H9 (cell line): ENCODE results near the gene SHC4. TPM values are rescaled to one million over a fixed set of nuclear protein-coding genes. Genes with fewer than 3 reads are reported as not detected.

ENCODE experiments used
- DNase-seq: peaks from one replicate; pipeline ENCODE4 v3.0.0-alpha.2; 2017
- H2AFZ ChIP-seq: one replicate; pipeline ENCODE4 v1.6.1; 2013; ENCODE audit warnings: mild to moderate bottlenecking, low read length, control low read depth, moderate library complexity
- H2AK5ac ChIP-seq: 2 replicates; pipeline ENCODE4 v1.6.1; 2013; ENCODE audit warnings: low read length, control low read depth, mixed read lengths; ENCODE audit not compliant: insufficient read length
- H2BK120ac ChIP-seq: one replicate; pipeline ENCODE4 v1.6.1; 2013; ENCODE audit warnings: low read depth, mild to moderate bottlenecking, low read length, control low read depth, inconsistent platforms; ENCODE audit not compliant: poor library complexity, severe bottlenecking
- H2BK12ac ChIP-seq: 2 replicates; pipeline ENCODE4 v1.6.1; 2013; ENCODE audit warnings: low read length, control low read depth, mixed read lengths, low read depth; ENCODE audit not compliant: insufficient read length
- H2BK15ac ChIP-seq: 2 replicates; pipeline ENCODE4 v1.6.1; 2013; ENCODE audit warnings: low read depth, low read length, control low read depth
- H2BK20ac ChIP-seq: one replicate; pipeline ENCODE4 v1.6.1; 2013; ENCODE audit warnings: low read depth, mild to moderate bottlenecking, low read length, control low read depth, inconsistent platforms; ENCODE audit not compliant: poor library complexity, severe bottlenecking
- H2BK5ac ChIP-seq: 2 replicates; pipeline ENCODE4 v1.6.1; 2013; ENCODE audit warnings: low read length, control low read depth, mixed read lengths; ENCODE audit not compliant: insufficient read length
- H3K14ac ChIP-seq: 2 replicates; pipeline ENCODE4 v1.6.1; 2013; ENCODE audit warnings: low read length, control low read depth; ENCODE audit not compliant: insufficient read depth
- H3K18ac ChIP-seq: 2 replicates; pipeline ENCODE4 v1.6.1; 2013; ENCODE audit warnings: low read depth, mild to moderate bottlenecking, mixed read lengths, low read length, control low read depth; ENCODE audit not compliant: insufficient read length
- H3K23ac ChIP-seq: 2 replicates; pipeline ENCODE4 v1.6.1; 2013; ENCODE audit warnings: low read length, control low read depth, mixed read lengths, low read depth; ENCODE audit not compliant: insufficient read length
- H3K23me2 ChIP-seq: 2 replicates; pipeline ENCODE4 v1.6.1; 2013; ENCODE audit warnings: low read depth, mild to moderate bottlenecking, mixed read lengths, low read length, control low read depth; ENCODE audit not compliant: insufficient read length, poor library complexity, severe bottlenecking
- H3K27ac ChIP-seq: 2 replicates; pipeline ENCODE4 v1.5.1; 2013; ENCODE audit warnings: low read length, control low read depth, mixed read lengths, low read depth; ENCODE audit not compliant: insufficient read length
- H3K27me3 ChIP-seq: 2 replicates; pipeline ENCODE4 v1.6.1; 2013; ENCODE audit warnings: low read length, control low read depth, inconsistent platforms; ENCODE audit not compliant: insufficient read depth
- H3K4ac ChIP-seq: 2 replicates; pipeline ENCODE4 v1.6.1; 2013; ENCODE audit warnings: low read depth, mild to moderate bottlenecking, control low read depth, inconsistent platforms, low read length, moderate library complexity
- H3K4me1 ChIP-seq: 2 replicates; pipeline ENCODE4 v1.6.1; 2013; ENCODE audit warnings: low read length, control low read depth, inconsistent platforms; ENCODE audit not compliant: insufficient read depth
- H3K4me2 ChIP-seq: 2 replicates; pipeline ENCODE4 v1.6.1; 2013; ENCODE audit warnings: low read length, control low read depth, mixed read lengths; ENCODE audit not compliant: insufficient read length, insufficient read depth
- H3K56ac ChIP-seq: 2 replicates; pipeline ENCODE4 v1.6.1; 2013; ENCODE audit warnings: low read depth, mild to moderate bottlenecking, mixed read lengths, low read length, control low read depth; ENCODE audit not compliant: insufficient read length
- H3K79me1 ChIP-seq: 2 replicates; pipeline ENCODE4 v1.6.1; 2013; ENCODE audit warnings: low read depth, mild to moderate bottlenecking, moderate library complexity, low read length, control low read depth, inconsistent platforms; ENCODE audit not compliant: insufficient read depth, poor library complexity, severe bottlenecking
- H3K79me2 ChIP-seq: 2 replicates; pipeline ENCODE4 v1.6.1; 2013; ENCODE audit warnings: low read length, control low read depth, inconsistent platforms; ENCODE audit not compliant: insufficient read depth
- H3K9ac ChIP-seq: 2 replicates; pipeline ENCODE4 v1.6.1; 2013; ENCODE audit warnings: low read length, control low read depth, mixed read lengths; ENCODE audit not compliant: insufficient read length; ENCODE audit errors: extremely low read depth
- H3K9me3 ChIP-seq: one replicate; pipeline ENCODE4 v1.6.1; 2013; ENCODE audit warnings: low read depth, low read length, inconsistent platforms; ENCODE audit not compliant: control insufficient read depth
- H3T11ph ChIP-seq: one replicate; pipeline ENCODE4 v1.6.1; 2013; ENCODE audit warnings: mild to moderate bottlenecking, low read length, control low read depth, inconsistent platforms
- H4K20me1 ChIP-seq: one replicate; pipeline ENCODE4 v1.6.1; 2013; ENCODE audit not compliant: control insufficient read depth, insufficient read length, insufficient read depth
- H4K5ac ChIP-seq: 2 replicates; pipeline ENCODE4 v1.6.1; 2013; ENCODE audit warnings: low read depth, mild to moderate bottlenecking, mixed read lengths, low read length, control low read depth; ENCODE audit not compliant: insufficient read length
- H4K8ac ChIP-seq: replicated peaks from 2 replicates; pipeline ENCODE4 v1.6.1; 2013; ENCODE audit warnings: low read length, control low read depth, mixed read lengths, low read depth; ENCODE audit not compliant: insufficient read length
- H4K91ac ChIP-seq: 2 replicates; pipeline ENCODE4 v1.6.1; 2013; ENCODE audit warnings: low read depth, mild to moderate bottlenecking, moderate library complexity, mixed read lengths, low read length, control low read depth; ENCODE audit not compliant: insufficient read length
- H3K27ac Mint-ChIP-seq, 3 experiments: 2 replicates in 2 of 3; 3 replicates in 1 of 3; pipeline ENCODE4 v1.8.0; 2020 to 2021; ENCODE audit warnings: mixed read lengths in 3 of 3, mild to moderate bottlenecking in 1 of 3, moderate library complexity in 1 of 3
- H3K27me3 Mint-ChIP-seq: 2 replicates; pipeline ENCODE4 v1.8.0; 2021; ENCODE audit warnings: low read depth, mild to moderate bottlenecking, moderate library complexity, mixed read lengths
- H3K36me3 Mint-ChIP-seq, 3 experiments: 2 replicates in 2 of 3; 3 replicates in 1 of 3; pipeline ENCODE4 v1.8.0; 2020 to 2021; ENCODE audit warnings: low read depth in 3 of 3, mixed read lengths in 3 of 3; ENCODE audit not compliant: insufficient read depth in 1 of 3
- H3K4me1 Mint-ChIP-seq, 2 experiments: 2 replicates each; pipeline ENCODE4 v1.8.0; 2020; ENCODE audit warnings: mixed read lengths in 2 of 2
- H3K4me3 Mint-ChIP-seq, 2 experiments: 2 replicates in 1 of 2; 3 replicates in 1 of 2; pipeline ENCODE4 v1.8.0; 2020 to 2021; ENCODE audit warnings: mild to moderate bottlenecking in 2 of 2, mixed read lengths in 2 of 2, moderate library complexity in 1 of 2
- H3K9me3 Mint-ChIP-seq, 2 experiments: 2 replicates in 1 of 2; 3 replicates in 1 of 2; pipeline ENCODE4 v1.8.0; 2020; ENCODE audit warnings: mild to moderate bottlenecking in 2 of 2, mixed read lengths in 2 of 2, moderate library complexity in 1 of 2
- WGBS: extraction: QIAGEN DNeasy Blood & Tissue Kit; methylation state at CpG from one replicate; pipeline ENCODE4 v1.1.7; 2013; ENCODE audit warnings: missing lambda C conversion rate, low lambda C conversion rate, mixed read lengths; ENCODE audit not compliant: insufficient read length; ENCODE audit errors: extremely low coverage; 5-methylcytosine and 5-hydroxymethylcytosine counted together
- total RNA-seq: library from RNA; stranded (reverse); gene quantifications from 2 replicates; pipeline ENCODE4 v1.2.1, GENCODE V29; 2021
- TF ChIP-seq, protein P1 (sequence below): fragments of 200-600 bp; sonication (generic); conservative IDR thresholded peaks from 3 replicates; pipeline ENCODE4 v1.8.0; 2021; ENCODE audit warnings: antibody characterized with exemption, mild to moderate bottlenecking

Gene SHC4
- total RNA-seq, 1 experiment from 2014 or later, result 0.26 TPM

DNA sequence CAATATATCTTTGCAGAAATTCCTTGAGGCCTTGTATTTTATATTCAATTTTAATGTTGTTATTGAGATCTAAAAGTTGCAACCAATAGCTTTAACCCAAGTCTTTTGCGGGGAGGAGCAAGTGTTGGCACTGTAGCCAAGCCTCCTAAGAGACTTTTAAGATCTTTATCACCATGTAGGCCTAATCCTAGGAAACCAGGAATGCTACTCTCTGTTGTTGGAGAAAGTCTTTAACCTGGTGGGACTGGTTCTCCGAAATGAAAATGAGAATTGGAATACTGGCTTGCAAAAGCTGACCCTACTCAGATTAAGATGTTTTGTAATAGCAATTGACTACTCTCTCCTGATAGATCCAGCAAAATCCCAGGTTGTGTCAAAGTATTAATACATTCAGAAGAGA, 25.8 kb downstream of the SHC4 start:
- H3K4me2 ChIP-seq, result no peak overlapping the region
- no peak overlapping the region for H3K27ac ChIP-seq
- H2BK120ac ChIP-seq, result no peak overlapping the region
- no peak overlapping the region for H3K4ac ChIP-seq
- no peak overlapping the region for H3T11ph ChIP-seq
- no peak overlapping the region for H3K56ac ChIP-seq
- Mint-ChIP-seq H3K27me3 (peaks cover 9% of the 10 kb centered on the region; the same call in 1 of the 2 replicates), H3K27ac (no peak overlapping the region), H3K36me3 (no peaks in the 10 kb centered on the region), H3K4me3 (no peak overlapping the region), H3K4me1 (no peaks in the 10 kb centered on the region), H3K9me3 (no peaks in the 10 kb centered on the region)
- H2BK15ac ChIP-seq, result no peak overlapping the region
- no peak overlapping the region for H4K5ac ChIP-seq
- H3K79me2 ChIP-seq, result no peaks in the 10 kb centered on the region
- no peak overlapping the region for H3K18ac ChIP-seq
- no peak overlapping the region for H3K14ac ChIP-seq
- no peak overlapping the region for H4K8ac ChIP-seq
- no peak for DNase-seq
- H3K23me2 ChIP-seq, result no peaks in the 10 kb centered on the region
- no peak overlapping the region for H2AFZ ChIP-seq
- H2BK5ac ChIP-seq, result no peak overlapping the region
- no peak overlapping the region for H2BK20ac ChIP-seq
- H3K4me1 ChIP-seq, result no peaks in the 10 kb centered on the region
- H3K9ac ChIP-seq, result no peak overlapping the region
- no peaks in the 10 kb centered on the region for H4K20me1 ChIP-seq
- no peak overlapping the region for H2BK12ac ChIP-seq
- no peak overlapping the region for H2AK5ac ChIP-seq
- no peak overlapping the region for H4K91ac ChIP-seq
- no peak overlapping the region for H3K23ac ChIP-seq
- no CpG with 5 or more reads among the region's 2 CpGs for WGBS
- no peaks in the 10 kb centered on the region for H3K79me1 ChIP-seq
- H3K27me3 ChIP-seq, result no peaks in the 10 kb centered on the region
- TF ChIP-seq, protein P1, sequence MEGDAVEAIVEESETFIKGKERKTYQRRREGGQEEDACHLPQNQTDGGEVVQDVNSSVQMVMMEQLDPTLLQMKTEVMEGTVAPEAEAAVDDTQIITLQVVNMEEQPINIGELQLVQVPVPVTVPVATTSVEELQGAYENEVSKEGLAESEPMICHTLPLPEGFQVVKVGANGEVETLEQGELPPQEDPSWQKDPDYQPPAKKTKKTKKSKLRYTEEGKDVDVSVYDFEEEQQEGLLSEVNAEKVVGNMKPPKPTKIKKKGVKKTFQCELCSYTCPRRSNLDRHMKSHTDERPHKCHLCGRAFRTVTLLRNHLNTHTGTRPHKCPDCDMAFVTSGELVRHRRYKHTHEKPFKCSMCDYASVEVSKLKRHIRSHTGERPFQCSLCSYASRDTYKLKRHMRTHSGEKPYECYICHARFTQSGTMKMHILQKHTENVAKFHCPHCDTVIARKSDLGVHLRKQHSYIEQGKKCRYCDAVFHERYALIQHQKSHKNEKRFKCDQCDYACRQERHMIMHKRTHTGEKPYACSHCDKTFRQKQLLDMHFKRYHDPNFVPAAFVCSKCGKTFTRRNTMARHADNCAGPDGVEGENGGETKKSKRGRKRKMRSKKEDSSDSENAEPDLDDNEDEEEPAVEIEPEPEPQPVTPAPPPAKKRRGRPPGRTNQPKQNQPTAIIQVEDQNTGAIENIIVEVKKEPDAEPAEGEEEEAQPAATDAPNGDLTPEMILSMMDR, result no peak
- H3K9me3 ChIP-seq, result no peaks in the 10 kb centered on the region
